T-helper 1 cell treated with Interleukin-12 subunit alpha and Interleukin-12 subunit beta and Interleukin-4 antibody, amounts not matched to agents 30 μg/mL and 1 μg/mL, for 36 hours (primary cell): ENCODE results near the gene KLF3.

ENCODE experiments used
- H3K27ac Mint-ChIP-seq: one replicate; pipeline ENCODE4 v1.8.0; 2021; ENCODE audit warnings: mild to moderate bottlenecking, mixed read lengths
- H3K27me3 Mint-ChIP-seq: one replicate; pipeline ENCODE4 v1.8.0; 2021; ENCODE audit warnings: low read depth, mixed read lengths
- H3K36me3 Mint-ChIP-seq: one replicate; pipeline ENCODE4 v1.8.0; 2021; ENCODE audit warnings: low read depth, mixed read lengths
- H3K4me1 Mint-ChIP-seq: one replicate; pipeline ENCODE4 v1.8.0; 2021; ENCODE audit warnings: low read depth, mixed read lengths
- H3K4me3 Mint-ChIP-seq: one replicate; pipeline ENCODE4 v1.8.0; 2021; ENCODE audit warnings: mild to moderate bottlenecking, moderate library complexity, mixed read lengths
- H3K9me3 Mint-ChIP-seq: one replicate; pipeline ENCODE4 v1.8.0; 2021; ENCODE audit warnings: mixed read lengths

KLF3 gene

GRCh38 chr4:38691251-38692008 is 27.4 kb downstream of the KLF3 start:
- Mint-ChIP-seq H3K4me1 (peaks cover 15% of the 10 kb centered on the region), H3K9me3 (no peaks in the 10 kb centered on the region), H3K27me3 (no peaks in the 10 kb centered on the region), H3K27ac (no peak overlapping the region), H3K36me3 (peaks cover 58% of the 10 kb centered on the region), H3K4me3 (no peak overlapping the region)

GRCh38 chr4:38692421-38692820 is 28.4 kb downstream of the KLF3 start:
- Mint-ChIP-seq H3K4me3 (no peak overlapping the region), H3K36me3 (peaks cover 61% of the 10 kb centered on the region), H3K27me3 (no peaks in the 10 kb centered on the region), H3K27ac (no peak overlapping the region), H3K4me1 (peaks cover 12% of the 10 kb centered on the region), H3K9me3 (no peaks in the 10 kb centered on the region)

- H3K36me3 Mint-ChIP-seq = peaks cover 58% of the 10 kb centered on the region
- H3K4me3 Mint-ChIP-seq = no peak overlapping the region
- no peaks in the 10 kb centered on the region for H3K9me3 Mint-ChIP-seq
These were observed 29.6 kb downstream of the KLF3 start for GRCh38 chr4:38693569-38693968.

GRCh38 chr4:38694330-38694729 is 30.3 kb downstream of the KLF3 start:
- no peaks in the 10 kb centered on the region for H3K27me3 Mint-ChIP-seq
- H3K9me3 Mint-ChIP-seq = no peaks in the 10 kb centered on the region
- H3K4me3 Mint-ChIP-seq = no peak overlapping the region
- peaks cover 57% of the 10 kb centered on the region for H3K36me3 Mint-ChIP-seq
- peaks cover 5% of the 10 kb centered on the region for H3K4me1 Mint-ChIP-seq
- no peak overlapping the region for H3K27ac Mint-ChIP-seq

More at GRCh38 chr4:38693569-38693968, 29.6 kb downstream of the KLF3 start:
- Mint-ChIP-seq H3K27ac (no peak overlapping the region), H3K4me1 (peaks cover 5% of the 10 kb centered on the region), H3K27me3 (no peaks in the 10 kb centered on the region)

GRCh38 chr4:38695809-38696208 is 31.8 kb downstream of the KLF3 start:
- no peak overlapping the region for H3K4me3 Mint-ChIP-seq
- H3K27me3 Mint-ChIP-seq = no peaks in the 10 kb centered on the region
- peaks cover 3% of the 10 kb centered on the region for H3K4me1 Mint-ChIP-seq
- H3K36me3 Mint-ChIP-seq = peaks cover 45% of the 10 kb centered on the region
- H3K27ac Mint-ChIP-seq = no peak overlapping the region
- no peaks in the 10 kb centered on the region for H3K9me3 Mint-ChIP-seq

- Mint-ChIP-seq H3K4me1 (peaks cover 3% of the 10 kb centered on the region), H3K27ac (no peak overlapping the region), H3K36me3 (peaks cover 40% of the 10 kb centered on the region), H3K9me3 (no peaks in the 10 kb centered on the region), H3K27me3 (no peaks in the 10 kb centered on the region), H3K4me3 (no peak overlapping the region)
These were observed 32.7 kb downstream of the KLF3 start for GRCh38 chr4:38696697-38697096.

- peaks cover 40% of the 10 kb centered on the region for H3K36me3 Mint-ChIP-seq
- H3K9me3 Mint-ChIP-seq = no peaks in the 10 kb centered on the region
- no peak overlapping the region for H3K27ac Mint-ChIP-seq
- H3K4me3 Mint-ChIP-seq = no peak overlapping the region
- H3K4me1 Mint-ChIP-seq = peaks cover 3% of the 10 kb centered on the region
- peaks cover under 1% of the 10 kb centered on the region for H3K27me3 Mint-ChIP-seq
These were observed 34.2 kb downstream of the KLF3 start for GRCh38 chr4:38698176-38698575.

GRCh38 chr4:38699112-38699511 is 35.1 kb downstream of the KLF3 start:
- peaks cover 36% of the 10 kb centered on the region for H3K36me3 Mint-ChIP-seq
- H3K27ac Mint-ChIP-seq = no peak overlapping the region
- no peaks in the 10 kb centered on the region for H3K9me3 Mint-ChIP-seq
- peaks cover 3% of the 10 kb centered on the region for H3K4me1 Mint-ChIP-seq
- peaks cover 7% of the 10 kb centered on the region for H3K27me3 Mint-ChIP-seq
- H3K4me3 Mint-ChIP-seq = no peak overlapping the region

- peaks cover 19% of the 10 kb centered on the region for H3K27me3 Mint-ChIP-seq
- H3K27ac Mint-ChIP-seq = no peak overlapping the region
- H3K4me3 Mint-ChIP-seq = no peak overlapping the region
- peaks cover 13% of the 10 kb centered on the region for H3K4me1 Mint-ChIP-seq
- H3K9me3 Mint-ChIP-seq = no peaks in the 10 kb centered on the region
- H3K36me3 Mint-ChIP-seq = peaks cover 9% of the 10 kb centered on the region
These were observed 39.6 kb downstream of the KLF3 start for GRCh38 chr4:38703635-38704034.

- H3K9me3 Mint-ChIP-seq = no peaks in the 10 kb centered on the region
- H3K4me3 Mint-ChIP-seq = no peak overlapping the region
- no peak overlapping the region for H3K27ac Mint-ChIP-seq
- peaks cover 2% of the 10 kb centered on the region for H3K36me3 Mint-ChIP-seq
- peaks cover 19% of the 10 kb centered on the region for H3K27me3 Mint-ChIP-seq
- H3K4me1 Mint-ChIP-seq = peaks cover 13% of the 10 kb centered on the region
These were observed 40.7 kb downstream of the KLF3 start for GRCh38 chr4:38704622-38705154.

GRCh38 chr4:38706301-38706700 is 42.3 kb downstream of the KLF3 start:
- H3K36me3 Mint-ChIP-seq = peaks cover 2% of the 10 kb centered on the region
- H3K27ac Mint-ChIP-seq = no peak overlapping the region
- H3K4me3 Mint-ChIP-seq = no peak overlapping the region
- peaks cover 19% of the 10 kb centered on the region for H3K27me3 Mint-ChIP-seq
- peaks cover 13% of the 10 kb centered on the region for H3K4me1 Mint-ChIP-seq
- H3K9me3 Mint-ChIP-seq = no peaks in the 10 kb centered on the region

GRCh38 chr4:38710053-38710452 is 46.1 kb downstream of the KLF3 start:
- peaks cover 12% of the 10 kb centered on the region for H3K4me1 Mint-ChIP-seq
- no peak overlapping the region for H3K4me3 Mint-ChIP-seq
- no peak overlapping the region for H3K27ac Mint-ChIP-seq
- H3K36me3 Mint-ChIP-seq = peaks cover 6% of the 10 kb centered on the region
- peaks cover 9% of the 10 kb centered on the region for H3K9me3 Mint-ChIP-seq
- peaks cover 16% of the 10 kb centered on the region for H3K27me3 Mint-ChIP-seq

- Mint-ChIP-seq H3K4me3 (no peak overlapping the region), H3K27me3 (peaks cover 12% of the 10 kb centered on the region), H3K27ac (no peak overlapping the region), H3K36me3 (peaks cover 3% of the 10 kb centered on the region), H3K4me1 (peaks cover 6% of the 10 kb centered on the region), H3K9me3 (peaks cover 9% of the 10 kb centered on the region)
These were observed 47.1 kb downstream of the KLF3 start for GRCh38 chr4:38711066-38711465.

GRCh38 chr4:38715050-38715449 is 51.1 kb downstream of the KLF3 start:
- H3K27ac Mint-ChIP-seq = no peak overlapping the region
- peaks cover 20% of the 10 kb centered on the region for H3K27me3 Mint-ChIP-seq
- H3K4me1 Mint-ChIP-seq = no peaks in the 10 kb centered on the region
- peaks cover 3% of the 10 kb centered on the region for H3K36me3 Mint-ChIP-seq
- no peak overlapping the region for H3K4me3 Mint-ChIP-seq
- peaks cover 9% of the 10 kb centered on the region for H3K9me3 Mint-ChIP-seq

GRCh38 chr4:38716256-38716655 is 52.3 kb downstream of the KLF3 start:
- Mint-ChIP-seq H3K4me3 (no peak overlapping the region), H3K27ac (no peak overlapping the region), H3K4me1 (no peaks in the 10 kb centered on the region), H3K27me3 (peaks cover 20% of the 10 kb centered on the region), H3K36me3 (peaks cover 3% of the 10 kb centered on the region), H3K9me3 (peaks cover 9% of the 10 kb centered on the region)
